ENCODE data around the gene RBBP5. TPM values are rescaled to one million over a fixed set of nuclear protein-coding genes. Genes with fewer than 3 reads are reported as not detected.

Gene RBBP5
- total RNA-seq, 2 experiments from 2014 or later = 14.8 to 15.6 TPM

GRCh38 chr1:205062319-205062718, 59.5 kb downstream of the RBBP5 start:
- no peaks in the 10 kb centered on the region for H3K27me3 Mint-ChIP-seq

GRCh38 chr1:205061665-205062069, 60.1 kb downstream of the RBBP5 start:
- DNase-seq (peak; percentile 55 to 82 (median 70)), ATAC-seq (ENCODE audit: poor library complexity) (peak; percentile 92)
- H3K27ac Mint-ChIP-seq = no peak overlapping the region
- H3K4me3 Mint-ChIP-seq = no peak overlapping the region
- Histone ChIP-seq H3K27ac (ENCODE audit: low read depth in 1 of 2, low read length in 2 of 2) (no peak overlapping the region), H3K4me1 (ENCODE audit: insufficient read depth, low read length) (peaks cover 6% of the 10 kb centered on the region), H3K36me3 (ENCODE audit: insufficient read depth, low read length) (no peaks in the 10 kb centered on the region), H3K4me3 (ENCODE audit: low read length) (no peak overlapping the region), H3K27me3 (ENCODE audit: control insufficient read depth in 1 of 2, insufficient read depth in 2 of 2, low read length in 2 of 2) (no peaks in the 10 kb centered on the region), H3K9me3 (ENCODE audit: control insufficient read depth in 1 of 2, insufficient read depth in 1 of 2, low read length in 2 of 2) (no peaks in the 10 kb centered on the region)
- H3K36me3 Mint-ChIP-seq (ENCODE audit: low read depth) = no peaks in the 10 kb centered on the region
- CTCF ChIA-PET = interaction anchor here (0.6 to 1.4 kb wide), 12 partner anchors 8 to 494 kb away, joined by 3 to 13 read pairs (median 4); no protein-coding TSS in a partner anchor
- H3K9me3 Mint-ChIP-seq = no peaks in the 10 kb centered on the region
- intact Hi-C loops (cut with DNase I, micrococcal nuclease) = loop anchor here (1.0 to 5.0 kb wide), 5 partner anchors 72 to 494 kb away; no protein-coding TSS in a partner anchor
- no peaks in the 10 kb centered on the region for H3K27me3 Mint-ChIP-seq
- no peaks in the 10 kb centered on the region for H3K4me1 Mint-ChIP-seq (ENCODE audit: low read depth)
- TF ChIP-seq CTCF (IDR thresholded peaks at IDR 0.05) = peak; percentile 78
- POLR2A ChIA-PET = no interaction called here

More at GRCh38 chr1:205062319-205062718, 59.5 kb downstream of the RBBP5 start:
- no peak overlapping the region for H3K27ac Mint-ChIP-seq
- no peak overlapping the region for H3K27ac ChIP-seq (ENCODE audit: low read depth in 1 of 2, low read length in 2 of 2)
- no peaks in the 10 kb centered on the region for H3K27me3 ChIP-seq (ENCODE audit: control insufficient read depth in 1 of 2, insufficient read depth in 2 of 2, low read length in 2 of 2)
- no peak for ATAC-seq (ENCODE audit: poor library complexity)
- POLR2A ChIA-PET = no interaction called here
- no peak for TF ChIP-seq CTCF (IDR thresholded peaks at IDR 0.05)
- peaks cover 6% of the 10 kb centered on the region for H3K4me1 ChIP-seq (ENCODE audit: insufficient read depth, low read length)
- DNase-seq = no peak
- H3K36me3 ChIP-seq (ENCODE audit: insufficient read depth, low read length) = no peaks in the 10 kb centered on the region
- no peaks in the 10 kb centered on the region for H3K4me1 Mint-ChIP-seq (ENCODE audit: low read depth)
- H3K36me3 Mint-ChIP-seq (ENCODE audit: low read depth) = no peaks in the 10 kb centered on the region
- no peaks in the 10 kb centered on the region for H3K9me3 Mint-ChIP-seq
- no peak overlapping the region for H3K4me3 ChIP-seq (ENCODE audit: low read length)
- H3K9me3 ChIP-seq (ENCODE audit: control insufficient read depth in 1 of 2, insufficient read depth in 1 of 2, low read length in 2 of 2) = no peaks in the 10 kb centered on the region
- CTCF ChIA-PET = interaction anchor here (1.1 to 1.5 kb wide), 2 partner anchors 73 kb away, joined by 8 to 13 read pairs; no protein-coding TSS in a partner anchor
- intact Hi-C loops (cut with DNase I, micrococcal nuclease) = loop anchor here (5.0 kb wide), 2 partner anchors 195 to 495 kb away; no protein-coding TSS in a partner anchor
- H3K4me3 Mint-ChIP-seq = no peak overlapping the region

- Mint-ChIP-seq H3K4me3 (no peak overlapping the region), H3K9me3 (no peaks in the 10 kb centered on the region), H3K36me3 (ENCODE audit: low read depth) (no peaks in the 10 kb centered on the region), H3K27me3 (no peaks in the 10 kb centered on the region), H3K4me1 (ENCODE audit: low read depth) (no peaks in the 10 kb centered on the region), H3K27ac (no peak overlapping the region)
- POLR2A ChIA-PET = no interaction called here
- ATAC-seq (ENCODE audit: poor library complexity) (no peak), DNase-seq (peak in 1 of 14 experiments; percentile 21)
- no peak overlapping the region for H3K4me3 ChIP-seq (ENCODE audit: low read length)
- intact Hi-C loops (cut with DNase I, micrococcal nuclease) = loop anchor here (1.0 to 5.0 kb wide), 5 partner anchors 72 to 494 kb away; no protein-coding TSS in a partner anchor
- no peak for TF ChIP-seq CTCF (IDR thresholded peaks at IDR 0.05)
- no peak overlapping the region for H3K27ac ChIP-seq (ENCODE audit: low read depth in 1 of 2, low read length in 2 of 2)
- CTCF ChIA-PET = interaction anchor here (0.7 to 1.4 kb wide), 11 partner anchors 8 to 86 kb away, joined by 3 to 13 read pairs (median 4); no protein-coding TSS in a partner anchor
- no peaks in the 10 kb centered on the region for H3K27me3 ChIP-seq (ENCODE audit: control insufficient read depth in 1 of 2, insufficient read depth in 2 of 2, low read length in 2 of 2)
- no peaks in the 10 kb centered on the region for H3K36me3 ChIP-seq (ENCODE audit: insufficient read depth, low read length)
- H3K9me3 ChIP-seq (ENCODE audit: control insufficient read depth in 1 of 2, insufficient read depth in 1 of 2, low read length in 2 of 2) = no peaks in the 10 kb centered on the region
- peaks cover 6% of the 10 kb centered on the region for H3K4me1 ChIP-seq (ENCODE audit: insufficient read depth, low read length)
These were observed 60.6 kb downstream of the RBBP5 start for GRCh38 chr1:205061227-205061626.

All from CD4-positive, alpha-beta T cell (primary cell).